ENCODE results near the gene OSER1.

OSER1 gene

DNA sequence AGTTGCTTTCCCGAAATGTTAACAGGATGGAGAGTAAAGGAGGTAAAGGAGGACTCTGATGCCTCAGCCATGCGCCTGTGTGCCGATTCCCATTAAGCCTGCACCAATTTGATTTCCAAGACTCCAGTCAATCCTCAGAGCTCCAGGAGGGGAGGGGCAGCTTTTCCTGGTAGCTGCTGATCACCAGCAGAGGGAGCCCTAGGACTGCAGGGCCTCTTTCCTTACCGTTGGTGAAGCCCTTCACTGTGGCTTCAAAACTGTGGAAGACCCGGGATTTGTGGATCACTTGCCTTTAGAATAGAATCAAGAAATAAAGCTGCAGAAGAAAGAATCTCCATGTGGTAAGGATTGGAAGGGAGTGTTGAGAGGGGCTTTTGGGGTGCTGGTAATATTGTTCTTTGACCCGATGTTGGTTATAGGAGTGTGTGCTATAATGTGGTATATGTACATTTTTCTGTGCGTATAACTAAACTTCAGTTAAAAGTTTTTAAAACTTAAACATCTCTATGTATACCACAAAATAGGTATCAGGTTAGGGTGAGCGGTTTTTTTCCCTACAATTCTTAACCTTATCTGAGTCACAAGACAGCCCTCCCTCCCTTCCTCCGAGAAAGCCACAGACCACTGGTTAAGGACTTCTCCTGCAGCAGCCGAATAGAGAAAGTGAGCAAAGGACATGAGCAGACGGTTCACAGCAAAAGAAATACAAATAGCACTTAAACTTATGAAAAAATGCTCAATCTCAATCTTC lies 6.9 kb upstream of the OSER1 start:
- TF ChIP-seq GATA3 (IDR thresholded peaks at IDR 0.05; ENCODE audit: low read depth, low read length) (no peak), GATA2 (IDR thresholded peaks at IDR 0.05; ENCODE audit: low read depth, low read length) (no peak)

DNA sequence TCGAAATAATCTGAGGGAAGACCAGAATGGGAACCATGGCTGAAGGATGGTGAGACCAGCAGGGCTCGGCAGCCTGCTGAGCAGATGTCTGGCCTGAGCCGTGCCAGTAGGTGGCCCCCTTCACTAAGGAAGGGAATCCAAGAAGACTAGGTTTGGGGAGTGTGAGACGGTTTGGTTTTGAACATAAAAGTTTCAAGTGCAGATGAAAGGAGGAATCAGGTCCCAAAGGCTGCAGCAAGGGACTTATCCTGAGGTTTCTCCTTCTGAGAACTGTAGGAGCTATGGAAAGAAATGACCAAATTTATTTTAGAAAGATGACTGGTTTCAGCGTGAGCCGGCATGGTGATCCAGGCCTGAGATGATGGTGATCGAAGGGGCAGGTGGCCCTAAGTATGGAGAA lies 4.6 kb upstream of the OSER1 start:
- TF ChIP-seq GATA2 (IDR thresholded peaks at IDR 0.05; ENCODE audit: low read depth, low read length) (no peak), GATA3 (IDR thresholded peaks at IDR 0.05; ENCODE audit: low read depth, low read length) (no peak)

DNA sequence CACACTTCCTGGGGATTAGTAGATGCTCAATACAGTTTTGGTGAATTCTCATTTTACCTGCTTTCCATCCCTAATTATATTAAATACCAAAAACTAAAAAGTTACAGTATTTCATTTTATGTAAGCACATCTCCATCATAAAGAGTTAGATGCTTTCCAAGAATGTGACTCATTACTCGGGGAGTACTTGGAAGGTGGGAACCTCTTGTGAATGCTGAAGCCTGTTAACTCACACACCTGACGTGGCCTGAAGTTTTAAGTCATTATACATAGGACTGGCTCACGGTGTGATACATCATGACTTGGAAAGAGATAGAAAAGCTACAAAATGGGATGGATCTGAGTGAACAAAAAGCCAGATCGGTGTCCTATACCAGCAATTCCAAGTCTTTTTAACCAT lies 2.2 kb upstream of the OSER1 start:
- TF ChIP-seq GATA2 (IDR thresholded peaks at IDR 0.05; ENCODE audit: low read depth, low read length) (no peak), GATA3 (IDR thresholded peaks at IDR 0.05; ENCODE audit: low read depth, low read length) (no peak)

GRCh38 chr20:44211177-44212039 lies 837 bp upstream of the OSER1 start:
- TF ChIP-seq GATA2 (IDR thresholded peaks at IDR 0.05; ENCODE audit: low read depth, low read length): peak; percentile 60
- TF ChIP-seq GATA3 (IDR thresholded peaks at IDR 0.05; ENCODE audit: low read depth, low read length): no peak

DNA sequence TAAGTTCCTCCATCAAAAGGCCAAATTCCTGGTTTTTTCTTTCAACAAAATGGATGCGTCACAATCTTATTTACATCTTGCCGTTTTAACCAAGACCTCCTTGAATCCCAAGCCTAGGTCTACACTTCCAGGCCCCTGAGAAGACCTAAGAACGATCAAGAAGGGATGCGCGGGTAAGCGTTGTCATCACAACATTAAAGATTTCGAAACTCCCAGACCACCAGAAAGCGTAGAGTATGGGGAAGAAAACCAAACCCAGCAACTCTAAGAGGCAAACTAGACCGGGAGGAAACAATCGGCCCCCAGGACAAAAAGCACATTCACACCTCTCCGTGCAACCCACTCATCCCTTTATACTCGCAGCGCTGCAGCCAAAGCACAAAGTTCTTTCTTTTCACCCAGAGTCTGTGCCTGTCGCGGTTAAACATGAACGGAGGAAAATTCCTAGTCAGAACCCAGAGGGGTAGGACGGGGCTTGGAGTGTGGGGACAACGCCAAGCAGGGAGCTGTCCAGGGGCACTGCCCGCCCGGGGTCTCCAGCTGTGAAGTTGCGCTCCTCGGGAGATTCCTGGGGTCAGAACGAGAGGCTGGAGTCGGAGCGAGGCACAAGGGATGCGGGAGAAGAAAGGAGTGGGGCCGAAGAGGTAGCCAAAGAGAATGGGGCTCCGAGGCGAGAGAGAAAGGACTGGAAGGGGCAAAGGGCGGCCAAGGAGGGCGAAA lies 725 bp downstream of the OSER1 start:
- TF ChIP-seq GATA2 (IDR thresholded peaks at IDR 0.05; ENCODE audit: low read depth, low read length) (no peak), GATA3 (IDR thresholded peaks at IDR 0.05; ENCODE audit: low read depth, low read length) (no peak)

GRCh38 chr20:44208770-44209169 lies 1.8 kb downstream of the OSER1 start:
- TF ChIP-seq GATA3 (IDR thresholded peaks at IDR 0.05; ENCODE audit: low read depth, low read length): no peak
- no peak for TF ChIP-seq GATA2 (IDR thresholded peaks at IDR 0.05; ENCODE audit: low read depth, low read length)

GRCh38 chr20:44208165-44208564 lies 2.4 kb downstream of the OSER1 start:
- TF ChIP-seq GATA3 (IDR thresholded peaks at IDR 0.05; ENCODE audit: low read depth, low read length): no peak

- TF ChIP-seq GATA2 (IDR thresholded peaks at IDR 0.05; ENCODE audit: low read depth, low read length) (no peak), GATA3 (IDR thresholded peaks at IDR 0.05; ENCODE audit: low read depth, low read length) (no peak)
Measured at GRCh38 chr20:44207126-44207723, 3.3 kb downstream of the OSER1 start.

DNA sequence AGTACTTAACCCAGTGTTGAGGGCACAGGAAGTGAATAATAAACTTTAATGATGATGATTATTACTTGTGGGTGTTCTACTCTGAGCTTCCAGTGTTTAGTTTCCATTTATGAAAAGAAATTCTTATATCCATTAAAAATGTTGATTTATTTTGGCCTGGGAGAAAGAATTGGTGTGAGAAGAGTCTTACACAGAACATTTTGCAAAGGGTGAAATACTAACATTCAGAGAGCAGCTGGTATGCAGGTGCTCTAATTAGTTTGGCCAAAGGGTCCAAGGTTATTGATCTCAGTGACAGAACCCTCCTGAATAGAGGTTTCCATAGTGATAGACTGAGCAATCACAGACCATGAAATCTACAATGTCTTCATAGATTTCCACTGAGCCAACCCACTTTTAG lies 4.4 kb downstream of the OSER1 start:
- TF ChIP-seq GATA3 (IDR thresholded peaks at IDR 0.05; ENCODE audit: low read depth, low read length) (no peak), GATA2 (IDR thresholded peaks at IDR 0.05; ENCODE audit: low read depth, low read length) (no peak)

GRCh38 chr20:44204832-44205215 lies 5.7 kb downstream of the OSER1 start:
- no peak for TF ChIP-seq GATA2 (IDR thresholded peaks at IDR 0.05; ENCODE audit: low read depth, low read length)

GRCh38 chr20:44204156-44204831 lies 6.3 kb downstream of the OSER1 start:
- TF ChIP-seq GATA3 (IDR thresholded peaks at IDR 0.05; ENCODE audit: low read depth, low read length): no peak
- no peak for TF ChIP-seq GATA2 (IDR thresholded peaks at IDR 0.05; ENCODE audit: low read depth, low read length)

DNA sequence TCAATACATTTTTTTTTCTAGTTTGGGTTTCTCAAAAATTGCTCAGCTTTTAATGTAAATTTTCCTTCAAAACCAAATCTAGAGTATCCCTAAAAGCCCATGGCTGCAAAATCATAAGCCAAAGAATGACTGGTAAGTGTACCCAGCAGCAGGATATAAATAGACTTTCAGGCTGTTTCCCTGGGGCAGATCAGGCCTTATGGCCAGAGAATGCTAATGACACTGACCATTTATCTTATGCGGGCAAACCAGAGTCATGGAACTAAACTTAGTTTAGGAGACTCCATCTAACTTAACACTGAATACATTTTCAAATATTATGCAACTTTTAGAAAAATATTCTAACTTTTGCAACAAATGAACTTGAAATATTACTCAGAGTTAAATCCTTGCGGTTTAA lies 7.4 kb downstream of the OSER1 start:
- no peak for TF ChIP-seq GATA2 (IDR thresholded peaks at IDR 0.05; ENCODE audit: low read depth, low read length)
- TF ChIP-seq GATA3 (IDR thresholded peaks at IDR 0.05; ENCODE audit: low read depth, low read length): no peak

DNA sequence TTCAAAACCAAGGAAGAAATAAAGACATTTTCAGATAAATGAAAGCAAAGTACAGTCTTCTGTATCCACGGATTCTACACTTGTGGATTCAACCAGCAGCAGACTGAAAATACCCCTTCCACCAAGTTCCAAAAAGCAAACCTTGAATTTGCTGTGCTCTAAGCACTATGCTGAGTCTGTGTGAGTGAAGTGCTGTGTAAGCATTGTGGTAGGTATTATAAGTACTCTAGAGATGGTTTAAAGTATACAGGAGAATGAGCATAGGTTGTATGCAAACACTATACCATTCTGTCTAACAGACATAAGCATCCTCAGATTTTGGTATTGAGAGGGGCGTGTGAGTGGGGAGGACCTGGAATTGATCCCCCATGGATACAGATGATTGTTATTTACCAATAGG lies 9.6 kb downstream of the OSER1 start:
- TF ChIP-seq GATA3 (IDR thresholded peaks at IDR 0.05; ENCODE audit: low read depth, low read length) (no peak), GATA2 (IDR thresholded peaks at IDR 0.05; ENCODE audit: low read depth, low read length) (no peak)

DNA sequence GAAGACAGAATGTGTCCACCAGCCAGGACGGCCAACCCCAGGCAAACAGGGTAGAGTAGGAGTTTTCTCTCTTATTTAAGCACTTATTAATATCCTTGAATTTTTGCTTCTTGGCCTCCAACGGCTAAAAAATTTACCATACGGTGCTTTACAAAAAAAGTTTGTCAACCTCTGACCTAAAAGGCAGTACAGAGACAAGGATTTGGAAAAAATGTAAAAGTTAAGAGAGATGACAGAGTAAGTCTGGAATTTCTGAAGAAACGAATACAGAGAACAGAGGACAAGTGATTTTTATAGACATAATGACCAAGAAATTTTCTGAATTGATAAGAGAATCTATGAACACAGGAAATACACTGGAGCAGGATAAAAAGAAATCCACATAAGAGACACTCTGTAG lies 10.2 kb downstream of the OSER1 start:
- TF ChIP-seq GATA3 (IDR thresholded peaks at IDR 0.05; ENCODE audit: low read depth, low read length) (no peak), GATA2 (IDR thresholded peaks at IDR 0.05; ENCODE audit: low read depth, low read length) (no peak)

Measured in SH-SY5Y (cell line).